Measurements from ENCODE around the gene WDR72. TPM values are rescaled to one million over a fixed set of nuclear protein-coding genes. Genes with fewer than 3 reads are reported as not detected.

The WDR72 gene
- polyA plus RNA-seq, 1 experiment = not detected

GRCh38 chr15:53470743-53471142 is 288.7 kb downstream of the WDR72 start:
- H3K4me3 ChIP-seq (ENCODE audit: low read depth, low read length) = no peak overlapping the region
- CTCF ChIA-PET = no interaction called here
- POLR2A ChIA-PET = no interaction called here
- no peak for TF ChIP-seq CTCF (IDR thresholded peaks at IDR 0.05; ENCODE audit: insufficient read depth, low read depth, low read length)
- H3K27me3 ChIP-seq (ENCODE audit: control insufficient read depth, insufficient read depth, low read length) = no peaks in the 10 kb centered on the region
- H3K36me3 ChIP-seq (ENCODE audit: control insufficient read depth, insufficient read depth, low read length) = no peaks in the 10 kb centered on the region
- DNase-seq (ENCODE audit: low read depth) = no peak

- Histone ChIP-seq H3K27me3 (ENCODE audit: control insufficient read depth, insufficient read depth, low read length) (no peaks in the 10 kb centered on the region), H3K4me3 (ENCODE audit: low read depth, low read length) (no peak overlapping the region), H3K36me3 (ENCODE audit: control insufficient read depth, insufficient read depth, low read length) (no peaks in the 10 kb centered on the region)
- CTCF ChIA-PET = no interaction called here
- no peak for DNase-seq (ENCODE audit: low read depth)
- no peak for TF ChIP-seq CTCF (IDR thresholded peaks at IDR 0.05; ENCODE audit: insufficient read depth, low read depth, low read length)
- POLR2A ChIA-PET = no interaction called here
Observed at GRCh38 chr15:53469422-53469821, 290.0 kb downstream of the WDR72 start.

Small RNA genes lying within 50 kb of the gene (small RNA-seq; reads per million reads assigned to genes)
- gene RNU2-53P (ENCODE audit: insufficient read length, low read depth, low replicate concordance) (not detected), gene RNU6-449P (ENCODE audit: insufficient read length, low read depth, low replicate concordance) (not detected)

Other genes starting within 250 kb of the WDR72 start
- gene UNC13C, start 218.8 kb upstream of the WDR72 start, polyA plus RNA-seq (2011; rRNA removed) = not detected in 2 replicates